Neural crest cell (in vitro differentiated cells): ENCODE measurements around the gene CDHR5. TPM values are rescaled to one million over a fixed set of nuclear protein-coding genes. Genes with fewer than 3 reads are reported as not detected.

Experiments used
- DNase-seq: peaks from one replicate; pipeline ENCODE4 v3.0.0; 2021; ENCODE audit warnings: low read depth, mixed read lengths, low spot score
- H3K27ac Mint-ChIP-seq: one replicate; pipeline ENCODE4 v1.8.0; 2021; ENCODE audit warnings: mild to moderate bottlenecking, mixed read lengths; ENCODE audit not compliant: unreplicated experiment
- H3K27me3 Mint-ChIP-seq: 2 replicates; pipeline ENCODE4 v1.8.0; 2021; ENCODE audit warnings: low read depth, mild to moderate bottlenecking, mixed read lengths
- H3K36me3 Mint-ChIP-seq: 2 replicates; pipeline ENCODE4 v1.8.0; 2021; ENCODE audit warnings: low read depth, mild to moderate bottlenecking, mixed read lengths
- H3K4me1 Mint-ChIP-seq: 2 replicates; pipeline ENCODE4 v1.8.0; 2021; ENCODE audit warnings: mixed read lengths
- H3K4me3 Mint-ChIP-seq: one replicate; pipeline ENCODE4 v1.8.0; 2021; ENCODE audit warnings: mild to moderate bottlenecking, mixed read lengths
- H3K9me3 Mint-ChIP-seq: 2 replicates; pipeline ENCODE4 v1.8.0; 2021; ENCODE audit warnings: mixed read lengths
- total RNA-seq: library from RNA; stranded (reverse); gene quantifications from 2 replicates; pipeline ENCODE4 v1.2.1, GENCODE V29; 2021
- TF ChIP-seq, protein P1 (sequence below): fragments of 200-600 bp; sonication (generic); conservative IDR thresholded peaks from 2 replicates; pipeline ENCODE4 v1.5.0; 2021; ENCODE audit warnings: antibody characterized with exemption, mild to moderate bottlenecking

The CDHR5 gene
- total RNA-seq, 1 donor from 2014 or later = not detected

DNA sequence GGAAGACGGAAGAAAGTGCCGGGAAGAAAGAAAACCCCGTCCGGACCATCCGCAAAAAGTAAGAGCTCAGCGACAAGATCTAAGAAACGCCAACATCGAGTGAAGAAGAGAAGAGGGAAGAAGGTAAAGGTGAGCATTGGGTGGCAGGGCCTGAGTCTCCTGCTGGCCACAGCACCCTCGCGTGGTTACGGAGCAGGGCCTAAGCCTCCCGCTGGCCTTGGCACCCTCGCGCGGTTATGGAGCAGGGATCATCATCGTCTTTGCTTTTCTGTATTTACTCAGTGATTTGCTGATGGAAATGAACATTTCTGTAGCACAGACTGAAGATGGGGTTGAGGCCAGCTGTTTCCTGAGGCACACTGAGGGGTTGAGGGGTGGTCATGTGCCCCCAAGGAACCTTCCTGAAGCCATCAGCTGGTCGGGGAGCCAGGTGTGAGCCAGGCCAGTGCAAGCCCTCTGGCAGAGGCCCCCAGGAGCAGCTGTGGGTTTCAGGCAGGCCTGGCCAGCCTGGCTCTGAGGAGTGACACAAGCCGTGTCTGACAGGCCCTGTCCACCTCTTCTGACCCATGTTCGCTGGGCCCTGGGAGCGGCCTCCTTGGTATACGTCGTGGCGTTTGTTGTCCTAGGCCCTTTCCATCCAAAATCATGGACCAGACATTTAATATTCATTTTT lies 23.0 kb downstream of the CDHR5 start:
- no peaks in the 10 kb centered on the region for H3K4me1 Mint-ChIP-seq
- TF ChIP-seq, protein P1, sequence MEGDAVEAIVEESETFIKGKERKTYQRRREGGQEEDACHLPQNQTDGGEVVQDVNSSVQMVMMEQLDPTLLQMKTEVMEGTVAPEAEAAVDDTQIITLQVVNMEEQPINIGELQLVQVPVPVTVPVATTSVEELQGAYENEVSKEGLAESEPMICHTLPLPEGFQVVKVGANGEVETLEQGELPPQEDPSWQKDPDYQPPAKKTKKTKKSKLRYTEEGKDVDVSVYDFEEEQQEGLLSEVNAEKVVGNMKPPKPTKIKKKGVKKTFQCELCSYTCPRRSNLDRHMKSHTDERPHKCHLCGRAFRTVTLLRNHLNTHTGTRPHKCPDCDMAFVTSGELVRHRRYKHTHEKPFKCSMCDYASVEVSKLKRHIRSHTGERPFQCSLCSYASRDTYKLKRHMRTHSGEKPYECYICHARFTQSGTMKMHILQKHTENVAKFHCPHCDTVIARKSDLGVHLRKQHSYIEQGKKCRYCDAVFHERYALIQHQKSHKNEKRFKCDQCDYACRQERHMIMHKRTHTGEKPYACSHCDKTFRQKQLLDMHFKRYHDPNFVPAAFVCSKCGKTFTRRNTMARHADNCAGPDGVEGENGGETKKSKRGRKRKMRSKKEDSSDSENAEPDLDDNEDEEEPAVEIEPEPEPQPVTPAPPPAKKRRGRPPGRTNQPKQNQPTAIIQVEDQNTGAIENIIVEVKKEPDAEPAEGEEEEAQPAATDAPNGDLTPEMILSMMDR = no peak
- no peak overlapping the region for H3K27ac Mint-ChIP-seq
- no peaks in the 10 kb centered on the region for H3K27me3 Mint-ChIP-seq
- no peaks in the 10 kb centered on the region for H3K9me3 Mint-ChIP-seq
- DNase-seq = no peak
- peaks cover 10% of the 10 kb centered on the region for H3K36me3 Mint-ChIP-seq
- no peak overlapping the region for H3K4me3 Mint-ChIP-seq

DNA sequence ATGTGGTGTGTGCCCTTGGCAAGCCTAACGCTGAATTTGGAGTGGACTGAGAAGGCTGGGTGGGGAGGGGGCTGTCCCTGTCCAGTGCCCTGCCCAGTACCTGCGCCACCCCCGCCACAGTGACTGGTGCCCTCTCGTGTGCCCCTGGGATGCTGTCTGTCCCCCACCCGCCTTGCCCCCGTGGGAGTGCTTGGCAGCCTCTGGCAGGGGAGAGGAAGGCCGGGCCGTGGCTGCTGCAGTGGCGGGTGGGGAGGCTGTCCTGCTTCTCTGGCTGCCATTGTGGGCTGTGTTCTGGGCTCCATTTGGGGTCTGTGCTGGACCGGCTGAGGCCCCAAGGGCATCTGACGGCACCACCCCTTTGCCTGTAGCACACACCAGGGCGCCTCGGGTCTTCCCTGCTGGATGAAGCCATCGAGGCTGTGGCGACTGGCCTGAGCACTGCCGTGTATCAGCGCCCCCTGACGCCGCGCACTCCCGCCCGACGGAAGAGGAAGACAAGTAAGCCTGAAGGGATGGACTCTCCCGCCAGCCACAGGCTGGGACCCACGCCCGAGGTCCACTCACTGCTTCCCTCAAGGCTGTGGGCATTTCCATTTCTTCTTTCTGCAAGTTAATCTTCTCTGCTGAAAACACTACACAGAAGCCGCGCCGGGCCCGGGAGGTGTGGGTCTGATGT lies 26.6 kb downstream of the CDHR5 start:
- H3K4me1 Mint-ChIP-seq = no peaks in the 10 kb centered on the region
- H3K9me3 Mint-ChIP-seq = no peaks in the 10 kb centered on the region
- no peak overlapping the region for H3K27ac Mint-ChIP-seq
- no peaks in the 10 kb centered on the region for H3K27me3 Mint-ChIP-seq
- peaks cover 7% of the 10 kb centered on the region for H3K36me3 Mint-ChIP-seq
- no peak overlapping the region for H3K4me3 Mint-ChIP-seq
- no peak for DNase-seq
- TF ChIP-seq, protein P1 = no peak

DNA sequence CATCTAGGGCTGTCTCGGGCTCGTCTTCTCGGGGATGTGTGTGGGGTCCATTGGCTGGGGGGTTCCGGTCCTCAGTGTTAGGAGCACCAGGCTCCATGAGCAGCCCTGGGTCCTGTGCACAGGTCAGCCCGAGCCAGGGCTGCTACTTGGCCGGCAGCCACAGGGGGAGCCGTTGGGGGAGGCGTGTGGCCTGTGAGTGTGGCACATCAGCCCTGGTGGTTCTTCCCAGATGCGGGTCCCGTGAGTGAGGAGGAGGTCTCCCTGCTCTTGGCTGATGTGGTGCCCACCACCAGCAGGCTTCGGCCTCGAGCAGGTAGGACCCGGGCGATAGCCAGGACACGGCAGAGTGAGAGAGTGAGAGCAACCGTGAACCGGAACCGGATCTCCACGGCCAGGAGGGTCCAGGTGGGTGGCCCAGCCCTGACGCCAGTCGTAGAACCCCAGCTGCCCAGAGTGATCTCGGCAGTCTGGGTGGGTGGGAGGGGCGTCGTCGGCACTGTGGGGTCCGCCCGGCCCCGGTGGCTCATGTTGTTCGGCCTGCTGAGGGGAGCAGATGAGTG lies 27.5 kb downstream of the CDHR5 start:
- Mint-ChIP-seq H3K4me1 (no peaks in the 10 kb centered on the region), H3K4me3 (no peak overlapping the region), H3K9me3 (no peaks in the 10 kb centered on the region), H3K27me3 (no peaks in the 10 kb centered on the region), H3K36me3 (peaks cover 9% of the 10 kb centered on the region), H3K27ac (no peak overlapping the region)
- TF ChIP-seq, protein P1 = peak; percentile 39
- no peak for DNase-seq

DNA sequence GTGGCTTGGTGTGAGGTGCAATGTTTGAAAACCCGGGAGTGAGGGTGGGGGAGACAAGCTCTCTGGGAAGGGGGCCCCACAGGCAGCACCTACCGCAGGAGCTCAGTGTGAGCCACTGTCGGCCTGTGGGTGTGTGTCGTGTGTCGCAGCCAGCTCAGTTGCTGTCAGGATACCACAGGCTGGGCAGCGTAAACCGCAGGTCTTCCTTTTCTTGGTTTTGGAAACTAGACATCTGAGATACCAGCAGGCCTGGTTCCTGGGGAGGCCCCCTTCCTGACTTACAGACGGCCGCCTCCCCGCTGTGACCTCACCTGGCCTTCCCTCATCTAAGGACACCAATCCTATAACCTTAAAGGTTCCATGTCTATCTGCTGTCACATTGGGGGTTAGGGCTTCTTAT lies 28.4 kb downstream of the CDHR5 start:
- Mint-ChIP-seq H3K36me3 (peaks cover 8% of the 10 kb centered on the region), H3K27me3 (no peaks in the 10 kb centered on the region), H3K27ac (peak overlapping the region; percentile 71)

DNA sequence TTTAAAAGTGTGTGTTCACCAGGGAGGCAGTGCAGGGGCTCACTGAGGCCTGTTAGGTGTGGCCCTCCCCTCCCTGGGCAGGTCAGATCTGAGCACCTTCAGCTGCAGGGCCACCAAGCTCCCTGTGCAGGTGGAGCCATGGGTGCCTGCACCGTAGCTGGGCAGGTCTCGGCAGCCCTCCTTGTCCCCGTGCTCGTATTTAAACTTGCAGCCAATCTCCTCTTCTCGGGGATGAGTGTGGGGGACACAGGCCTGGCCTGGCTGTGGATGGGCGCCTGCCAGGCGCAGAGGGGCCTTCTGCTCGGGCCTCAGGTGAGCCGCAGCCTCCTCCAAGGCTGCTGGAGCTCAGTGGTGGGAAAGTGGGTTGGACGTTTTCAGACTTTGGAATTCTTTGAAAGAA lies 29.4 kb downstream of the CDHR5 start:
- no peak overlapping the region for H3K4me3 Mint-ChIP-seq
- H3K27ac Mint-ChIP-seq = no peak overlapping the region

More for the DNA sequence above, 28.4 kb downstream of the CDHR5 start:
- TF ChIP-seq, protein P1 = no peak
- no peaks in the 10 kb centered on the region for H3K4me1 Mint-ChIP-seq
- H3K9me3 Mint-ChIP-seq = no peaks in the 10 kb centered on the region
- no peak for DNase-seq
- H3K4me3 Mint-ChIP-seq = no peak overlapping the region

More for the DNA sequence above, 29.4 kb downstream of the CDHR5 start:
- Mint-ChIP-seq H3K27me3 (no peaks in the 10 kb centered on the region), H3K4me1 (no peaks in the 10 kb centered on the region), H3K36me3 (peaks cover 7% of the 10 kb centered on the region), H3K9me3 (no peaks in the 10 kb centered on the region)
- no peak for DNase-seq
- TF ChIP-seq, protein P1 = no peak
